Osteocyte (in vitro differentiated cells): ENCODE measurements around the gene TUB. TPM values are rescaled to one million over a fixed set of nuclear protein-coding genes. Genes with fewer than 3 reads are reported as not detected.

Experiments used
- DNase-seq: peaks from one replicate; pipeline ENCODE4 v3.0.0; 2021; ENCODE audit warnings: mixed read lengths; ENCODE audit not compliant: unreplicated experiment; ENCODE audit errors: extremely low spot score
- H3K27ac Mint-ChIP-seq: one replicate; pipeline ENCODE4 v1.8.0; 2021; ENCODE audit warnings: mild to moderate bottlenecking, mixed read lengths; ENCODE audit not compliant: unreplicated experiment
- H3K27me3 Mint-ChIP-seq: one replicate; pipeline ENCODE4 v1.8.0; 2021; ENCODE audit warnings: mixed read lengths; ENCODE audit not compliant: unreplicated experiment
- H3K36me3 Mint-ChIP-seq: one replicate; pipeline ENCODE4 v1.8.0; 2021; ENCODE audit warnings: mixed read lengths; ENCODE audit not compliant: unreplicated experiment
- H3K4me1 Mint-ChIP-seq: one replicate; pipeline ENCODE4 v1.8.0; 2021; ENCODE audit warnings: mixed read lengths; ENCODE audit not compliant: unreplicated experiment
- H3K4me3 Mint-ChIP-seq: one replicate; pipeline ENCODE4 v1.8.0; 2021; ENCODE audit warnings: mild to moderate bottlenecking, moderate library complexity, mixed read lengths; ENCODE audit not compliant: unreplicated experiment
- H3K9me3 Mint-ChIP-seq: one replicate; pipeline ENCODE4 v1.8.0; 2021; ENCODE audit warnings: mixed read lengths; ENCODE audit not compliant: unreplicated experiment
- total RNA-seq: library from RNA; stranded (reverse); gene quantifications from 2 replicates; pipeline ENCODE4 v1.2.1, GENCODE V29; 2021
- TF ChIP-seq, protein P1 (sequence below): fragments of 200-600 bp; sonication (generic); IDR thresholded peaks from 2 replicates; pipeline ENCODE4 v1.5.0; 2021; ENCODE audit warnings: antibody characterized with exemption, mild to moderate bottlenecking, moderate library complexity

TUB gene
- total RNA-seq, 1 donor from 2014 or later = 8.7 TPM

DNA sequence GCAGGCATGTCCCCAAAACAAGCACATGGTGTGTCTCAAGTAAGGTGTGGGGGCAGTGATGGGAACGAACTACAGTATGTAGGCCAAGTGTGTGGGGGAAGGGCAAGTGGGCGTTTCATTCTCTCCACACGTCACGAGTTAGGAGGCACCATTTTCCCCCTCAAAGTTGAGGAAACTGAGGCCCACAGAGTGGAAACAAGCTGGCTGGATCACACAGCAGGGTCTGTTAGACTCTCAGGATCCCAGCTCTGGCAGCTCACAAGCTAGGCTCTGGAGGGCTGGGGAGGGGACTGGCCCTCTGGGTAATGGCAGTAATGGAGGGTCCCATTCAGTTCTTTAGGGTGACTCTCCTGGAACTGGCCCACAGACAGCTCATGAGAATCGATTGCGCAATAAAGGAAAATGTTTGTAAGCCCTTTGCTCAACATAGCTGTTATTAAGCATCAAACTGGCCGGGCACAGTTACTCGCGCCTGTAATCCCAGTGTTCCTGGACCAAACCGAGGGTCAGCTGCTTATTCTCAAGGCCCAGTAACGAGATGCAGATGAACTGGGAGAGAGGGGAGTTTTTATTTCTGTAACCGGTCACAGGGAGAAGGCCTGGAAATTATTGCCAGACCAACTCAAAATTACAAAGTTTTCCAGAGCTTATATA, 24.1 kb upstream of the TUB start:
- Mint-ChIP-seq H3K9me3 (no peaks in the 10 kb centered on the region), H3K4me3 (no peak overlapping the region), H3K4me1 (no peaks in the 10 kb centered on the region), H3K27me3 (peaks cover 2% of the 10 kb centered on the region), H3K36me3 (no peaks in the 10 kb centered on the region), H3K27ac (no peak overlapping the region)
- TF ChIP-seq, protein P1, sequence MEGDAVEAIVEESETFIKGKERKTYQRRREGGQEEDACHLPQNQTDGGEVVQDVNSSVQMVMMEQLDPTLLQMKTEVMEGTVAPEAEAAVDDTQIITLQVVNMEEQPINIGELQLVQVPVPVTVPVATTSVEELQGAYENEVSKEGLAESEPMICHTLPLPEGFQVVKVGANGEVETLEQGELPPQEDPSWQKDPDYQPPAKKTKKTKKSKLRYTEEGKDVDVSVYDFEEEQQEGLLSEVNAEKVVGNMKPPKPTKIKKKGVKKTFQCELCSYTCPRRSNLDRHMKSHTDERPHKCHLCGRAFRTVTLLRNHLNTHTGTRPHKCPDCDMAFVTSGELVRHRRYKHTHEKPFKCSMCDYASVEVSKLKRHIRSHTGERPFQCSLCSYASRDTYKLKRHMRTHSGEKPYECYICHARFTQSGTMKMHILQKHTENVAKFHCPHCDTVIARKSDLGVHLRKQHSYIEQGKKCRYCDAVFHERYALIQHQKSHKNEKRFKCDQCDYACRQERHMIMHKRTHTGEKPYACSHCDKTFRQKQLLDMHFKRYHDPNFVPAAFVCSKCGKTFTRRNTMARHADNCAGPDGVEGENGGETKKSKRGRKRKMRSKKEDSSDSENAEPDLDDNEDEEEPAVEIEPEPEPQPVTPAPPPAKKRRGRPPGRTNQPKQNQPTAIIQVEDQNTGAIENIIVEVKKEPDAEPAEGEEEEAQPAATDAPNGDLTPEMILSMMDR = no peak
- DNase-seq = peak; percentile 53

DNA sequence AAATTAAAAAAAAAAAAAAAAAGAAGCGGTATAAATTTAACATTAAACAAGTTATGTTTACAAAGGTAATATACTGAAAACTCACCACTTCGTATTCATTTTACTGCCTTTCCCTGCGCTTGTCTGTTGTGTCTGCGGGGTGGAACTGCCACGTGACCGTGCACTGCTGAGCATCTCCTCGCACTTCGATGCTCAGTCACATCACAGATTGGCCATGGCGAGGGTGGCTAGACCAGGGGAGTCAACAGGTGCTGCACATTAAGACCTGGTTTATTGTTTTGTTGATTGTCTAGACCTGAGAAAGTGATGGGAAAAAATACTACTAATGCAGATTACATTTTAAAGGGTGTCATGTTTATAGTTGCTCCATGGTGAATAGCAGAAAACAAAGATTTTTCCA, 22.8 kb upstream of the TUB start:
- Mint-ChIP-seq H3K9me3 (no peaks in the 10 kb centered on the region), H3K27ac (no peak overlapping the region), H3K4me1 (no peaks in the 10 kb centered on the region), H3K4me3 (no peak overlapping the region), H3K27me3 (no peaks in the 10 kb centered on the region), H3K36me3 (no peaks in the 10 kb centered on the region)
- DNase-seq = peak; percentile 69
- TF ChIP-seq, protein P1 = no peak

DNA sequence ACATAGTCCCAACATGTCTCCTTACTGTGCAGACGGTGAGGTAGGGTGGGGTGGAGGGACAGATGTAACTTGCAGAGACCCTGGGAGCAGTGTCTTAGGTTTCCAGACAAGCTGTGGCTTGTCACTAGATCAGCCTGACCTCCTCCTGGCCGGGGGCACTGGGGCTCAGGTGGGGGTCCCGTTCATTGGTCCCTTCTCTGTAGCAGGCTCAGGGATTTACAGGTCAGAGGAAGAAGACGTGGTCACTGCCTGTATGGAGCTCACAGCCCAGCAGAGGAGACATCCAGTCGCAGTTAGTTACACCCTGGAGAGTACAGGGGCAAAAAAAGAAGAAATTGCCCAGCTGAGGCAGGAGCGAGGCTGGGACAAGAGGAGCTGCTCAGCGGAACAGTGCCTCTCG, 22.0 kb upstream of the TUB start:
- Mint-ChIP-seq H3K4me3 (no peak overlapping the region), H3K4me1 (no peaks in the 10 kb centered on the region), H3K36me3 (no peaks in the 10 kb centered on the region), H3K27ac (no peak overlapping the region), H3K9me3 (no peaks in the 10 kb centered on the region), H3K27me3 (no peaks in the 10 kb centered on the region)
- TF ChIP-seq, protein P1 = no peak
- DNase-seq = peak; percentile 62

DNA sequence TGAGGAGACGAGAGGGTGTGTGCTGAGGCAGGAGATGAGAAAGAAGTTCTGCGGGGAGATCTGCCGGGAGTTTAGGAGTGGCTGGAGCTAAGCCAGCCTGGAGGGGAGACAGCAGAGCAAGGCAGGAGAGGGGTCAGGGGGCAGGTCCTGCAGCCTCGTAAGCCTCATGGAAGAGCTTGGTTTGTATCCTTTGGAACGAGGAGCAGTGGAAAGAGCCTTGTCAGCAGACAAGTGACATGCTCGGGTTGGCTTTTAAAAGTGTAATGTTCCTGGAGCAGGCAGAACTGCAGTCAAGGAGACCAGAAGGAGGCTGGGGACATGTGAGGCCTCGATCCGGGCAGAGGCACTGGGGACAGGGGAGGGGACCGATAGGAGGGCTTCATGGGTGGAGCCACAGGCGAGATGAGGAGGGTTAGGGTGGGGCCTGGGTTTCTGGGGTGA, 21.4 kb upstream of the TUB start:
- DNase-seq = no peak
- H3K9me3 Mint-ChIP-seq = no peaks in the 10 kb centered on the region
- TF ChIP-seq, protein P1 = no peak
- H3K4me1 Mint-ChIP-seq = no peaks in the 10 kb centered on the region
- no peak overlapping the region for H3K4me3 Mint-ChIP-seq
- H3K27ac Mint-ChIP-seq = no peak overlapping the region
- no peaks in the 10 kb centered on the region for H3K27me3 Mint-ChIP-seq
- H3K36me3 Mint-ChIP-seq = no peaks in the 10 kb centered on the region

DNA sequence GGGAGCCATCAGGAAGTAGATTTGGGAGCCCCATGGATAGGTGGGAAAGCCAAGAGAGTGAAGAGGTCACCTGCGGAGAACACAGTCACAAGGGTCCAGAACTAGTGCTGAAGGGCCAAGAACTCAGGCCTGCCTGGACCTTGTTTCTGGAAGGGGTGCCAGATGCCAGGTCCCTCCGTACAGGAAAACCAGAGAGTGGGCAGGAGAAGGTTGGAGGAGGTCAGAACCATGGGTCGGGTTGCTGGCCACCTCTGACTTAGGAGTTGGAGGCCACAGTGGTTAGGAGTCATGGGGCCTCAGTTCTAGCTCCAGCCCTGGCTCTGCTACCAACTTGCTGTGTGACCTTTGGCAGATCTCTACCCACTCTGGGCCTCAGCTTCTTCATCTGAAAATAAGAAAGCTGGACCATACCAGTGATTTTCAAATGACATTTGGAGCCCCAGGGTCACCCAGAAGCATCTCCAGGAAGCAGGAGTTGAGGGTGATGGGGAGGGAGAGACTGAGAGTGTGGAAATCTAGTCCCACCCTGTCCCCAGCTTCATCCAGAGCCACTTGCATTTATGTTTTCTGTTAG, 20.8 kb upstream of the TUB start:
- Mint-ChIP-seq H3K9me3 (no peaks in the 10 kb centered on the region), H3K27me3 (no peaks in the 10 kb centered on the region), H3K4me3 (no peak overlapping the region), H3K36me3 (no peaks in the 10 kb centered on the region), H3K4me1 (no peaks in the 10 kb centered on the region), H3K27ac (no peak overlapping the region)
- DNase-seq = peak; percentile 69
- TF ChIP-seq, protein P1 = no peak
